ENCODE measurements around the gene FADS6. TPM values are rescaled to one million over a fixed set of nuclear protein-coding genes. Genes with fewer than 3 reads are reported as not detected.

FADS6 gene
- total and polyA plus RNA-seq, 2 donors (not counting 3 experiments of a cell fraction or from before 2014, with no cell fraction given) = not detected

GRCh38 chr17:74862108-74862901, 31.1 kb downstream of the FADS6 start:
- dilution Hi-C loops (cut with MboI; ENCODE audit: extremely low pct_ligation_motif_present, low sequenced_read_pairs) = no loop called here
- Histone ChIP-seq H3K9me3 (replicated peaks; ENCODE audit: control insufficient read depth, insufficient read depth, low read length) (no peaks in the 10 kb centered on the region), H2AFZ (ENCODE audit: low read depth, low read length) (no peak overlapping the region), H3K79me2 (ENCODE audit: control insufficient read depth, insufficient read depth, low read length) (no peaks in the 10 kb centered on the region), H3K9me1 (replicated peaks; ENCODE audit: control insufficient read depth, extremely low read depth, insufficient read depth, low read length) (no peaks in the 10 kb centered on the region), H3K4me2 (ENCODE audit: insufficient read depth, low read length) (no peak overlapping the region), H3K27ac (ENCODE audit: insufficient read depth, low read depth, low read length) (no peak overlapping the region), H4K20me1 (replicated peaks; ENCODE audit: control insufficient read depth, extremely low read depth, insufficient read depth, low read length) (no peaks in the 10 kb centered on the region), H3K4me1 (ENCODE audit: control insufficient read depth, extremely low read depth, insufficient read depth, low read length) (peaks cover 7% of the 10 kb centered on the region), H3K36me3 (ENCODE audit: control insufficient read depth in 2 of 2, extremely low read depth in 1 of 2, insufficient read depth in 2 of 2, low read length in 2 of 2) (no peaks in the 10 kb centered on the region), H3K4me3 (replicated peaks in 1 of 3; ENCODE audit: insufficient read depth in 1 of 3, low read depth in 1 of 3, low read length in 3 of 3) (no peak overlapping the region), H3K27me3 (ENCODE audit: control insufficient read depth in 2 of 2, insufficient read depth in 2 of 2, low read length in 2 of 2) (peaks cover 29 to 33% of the 10 kb centered on the region in 2 experiments), H3K9ac (replicated peaks; ENCODE audit: extremely low read depth, insufficient read depth, low read length) (no peak overlapping the region)
- FAIRE-seq (peak; percentile 60), DNase-seq (ENCODE audit: low read depth, low spot score) (peak; percentile 34)
- POLR2A ChIA-PET = interaction anchor here (1.3 kb wide), 1 partner anchor 11 kb away, joined by 6 read pairs; the partner anchor contains the start of gene FDXR
- peak; percentile 60 to 85 for TF ChIP-seq CTCF (IDR thresholded peaks at IDR 0.05; ENCODE audit: extremely low read depth in 1 of 2, insufficient read depth in 1 of 2, low read depth in 1 of 2, low read length in 2 of 2)
- no peak for TF ChIP-seq FOS (IDR thresholded peaks at IDR 0.05; ENCODE audit: borderline replicate concordance, insufficient read depth, low read length)
- no peak for TF ChIP-seq POLR2AphosphoS5 (IDR thresholded peaks at IDR 0.05; ENCODE audit: insufficient read depth, low read depth, low read length)
- no TSS peak for BruUV-seq (replicated peaks)
- intact Hi-C loops (cut with micrococcal nuclease) = loop anchor here (1.0 kb wide), 3 partner anchors 71 to 118 kb away; partner anchors contain the start of gene NHERF1
- CTCF ChIA-PET = interaction anchor here (0.7 to 14.2 kb wide), 23 partner anchors 8 to 659 kb away, joined by 3 to 325 read pairs (median 4); partner anchors contain the start of genes FDXR, NAT9 and RPL38

All from endothelial cell of umbilical vein (primary cell).